Forelimb muscle (tissue), 1 donor: ENCODE measurements around the gene KIAA1755. TPM values are rescaled to one million over a fixed set of nuclear protein-coding genes. Genes with fewer than 3 reads are reported as not detected.

Experiments used
- DNase-seq: peaks from one replicate; pipeline ENCODE4 v3.0.0-alpha.2; 2013; ENCODE audit warnings: low read depth
- polyA plus RNA-seq: library from polyadenylated mRNA; unstranded; fragments of 120-200 nt; gene quantifications from one replicate; pipeline ENCODE4 v1.2.1, GENCODE V29; 2013; ENCODE audit not compliant: insufficient read length

The KIAA1755 gene
- polyA plus RNA-seq, 1 donor: 8.1 TPM

DNA sequence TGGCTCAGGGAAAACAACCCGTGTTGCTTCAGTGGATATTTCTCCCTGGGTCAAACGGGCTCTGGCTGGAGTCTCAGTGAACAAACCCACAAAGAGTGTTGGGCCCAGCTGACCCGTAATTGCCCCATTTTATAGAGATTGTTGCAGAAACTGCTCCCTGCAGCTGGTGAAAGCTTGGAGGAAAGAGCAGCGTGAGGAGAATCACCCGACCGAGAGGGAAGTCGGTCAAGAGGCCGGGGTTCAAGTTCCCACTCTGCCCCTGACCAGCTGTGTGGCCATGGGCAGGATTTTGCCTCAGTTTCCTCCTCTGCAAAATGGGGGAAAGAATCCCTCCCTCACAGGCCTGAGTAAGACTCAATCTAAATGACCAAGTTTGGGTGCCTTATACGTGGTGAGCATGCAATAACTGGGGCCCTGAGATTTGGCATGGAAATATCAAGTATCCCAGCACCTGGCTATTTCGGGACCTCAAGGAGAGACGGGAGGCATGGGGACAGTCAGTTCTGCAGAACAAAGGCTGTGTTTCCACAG, 93.8 kb downstream of the KIAA1755 start:
- no peak for DNase-seq

DNA sequence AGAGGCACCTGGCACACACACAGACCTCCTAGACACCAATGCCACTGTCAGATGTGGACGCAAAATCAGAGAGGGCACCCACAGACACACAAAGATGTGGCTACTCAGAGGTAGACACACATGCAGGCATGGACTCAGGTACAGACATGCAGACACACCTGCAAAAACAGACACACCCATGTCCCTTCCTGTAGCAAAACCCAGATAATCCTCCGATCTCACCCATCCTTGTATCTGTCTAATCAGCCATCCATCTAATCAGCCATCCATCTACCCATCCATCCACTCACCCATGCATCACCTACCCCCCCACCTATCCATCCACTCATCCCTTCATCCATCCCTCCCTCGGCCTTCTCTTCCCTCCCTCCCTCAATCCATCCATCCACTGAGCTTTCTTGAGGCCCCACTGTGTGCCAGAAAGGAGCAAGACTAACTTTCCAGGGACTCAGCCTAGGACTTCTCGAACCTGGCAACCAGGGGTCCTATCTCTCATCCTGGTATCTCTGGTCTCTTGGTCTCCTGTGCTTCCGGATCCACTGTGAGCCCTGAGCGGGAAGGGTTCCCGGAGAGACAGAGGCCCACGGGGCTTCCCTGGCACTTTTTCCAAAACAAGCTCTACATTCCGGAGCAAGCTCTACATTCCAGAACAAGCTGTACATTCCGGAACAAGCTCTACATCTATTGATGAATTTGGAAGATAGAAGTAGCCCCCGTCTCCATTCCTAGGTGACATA, 94.4 kb downstream of the KIAA1755 start:
- no peak for DNase-seq

DNA sequence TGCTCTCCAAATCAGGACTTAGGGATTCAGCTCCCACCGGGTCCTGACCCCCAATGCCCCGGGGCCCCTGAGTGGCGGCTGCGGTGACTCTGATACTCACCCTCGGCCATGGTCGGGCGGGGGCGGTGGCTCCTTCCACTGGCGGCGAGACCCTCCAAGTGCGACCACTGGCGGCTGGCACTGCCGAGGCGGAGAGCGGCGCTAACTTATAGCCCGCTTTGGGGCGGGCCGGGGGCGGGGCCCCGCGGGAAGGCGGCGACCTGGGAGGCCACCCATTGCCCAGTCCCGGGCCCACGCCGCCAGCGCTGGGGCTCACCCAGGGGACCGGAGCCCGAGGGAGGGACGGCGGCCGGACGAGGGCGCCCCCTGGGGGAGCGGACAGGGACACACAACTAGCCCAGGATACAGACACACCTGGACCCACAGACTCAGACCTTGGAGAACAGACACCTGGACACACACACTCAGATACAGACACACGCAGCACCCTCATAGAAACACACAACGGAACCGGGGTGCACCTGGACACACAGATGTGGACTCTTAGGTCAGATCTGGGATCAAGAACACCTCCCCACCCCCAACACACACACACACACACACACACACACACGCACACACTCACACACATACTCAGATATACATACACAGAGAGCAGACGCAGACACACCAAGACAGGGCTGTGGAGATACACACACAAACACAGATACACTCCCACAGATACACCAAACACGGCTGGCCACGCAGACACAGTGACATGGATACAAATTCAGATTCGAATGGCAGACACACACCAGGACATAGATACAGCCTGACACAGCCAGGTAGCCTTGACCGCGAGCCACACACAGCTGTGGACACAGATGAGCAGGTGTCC, 95.2 kb downstream of the KIAA1755 start, which contains the start of gene TGM2:
Gene TGM2, minus strand, starts transcription at position 182 of the 877 bp plus-strand sequence. Its CDS starts 72 bp downstream, at position 110.
- no peak for DNase-seq

DNA sequence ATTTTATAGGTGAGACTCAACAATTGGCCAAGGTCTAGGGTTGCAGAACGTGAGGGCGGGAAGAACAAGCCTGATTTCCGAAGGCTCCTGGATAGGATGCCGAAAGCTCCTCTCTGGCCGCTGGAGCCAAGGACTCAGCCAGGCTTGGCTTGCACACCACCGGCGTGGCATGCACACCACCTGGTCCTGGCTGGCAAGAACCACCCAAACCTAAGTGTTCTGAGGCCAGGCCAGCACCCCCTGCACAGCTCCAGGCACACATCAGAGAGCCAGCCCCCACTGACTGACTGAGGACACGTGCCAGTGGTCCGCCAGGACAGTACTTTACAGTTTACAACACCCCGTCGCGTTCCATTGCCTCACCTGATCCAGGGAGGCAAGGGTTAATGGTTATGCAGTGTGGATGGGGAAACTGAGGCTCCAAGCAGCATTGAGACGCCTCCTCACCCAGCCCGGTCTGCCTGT, 95.9 kb downstream of the KIAA1755 start:
- DNase-seq: no peak

DNA sequence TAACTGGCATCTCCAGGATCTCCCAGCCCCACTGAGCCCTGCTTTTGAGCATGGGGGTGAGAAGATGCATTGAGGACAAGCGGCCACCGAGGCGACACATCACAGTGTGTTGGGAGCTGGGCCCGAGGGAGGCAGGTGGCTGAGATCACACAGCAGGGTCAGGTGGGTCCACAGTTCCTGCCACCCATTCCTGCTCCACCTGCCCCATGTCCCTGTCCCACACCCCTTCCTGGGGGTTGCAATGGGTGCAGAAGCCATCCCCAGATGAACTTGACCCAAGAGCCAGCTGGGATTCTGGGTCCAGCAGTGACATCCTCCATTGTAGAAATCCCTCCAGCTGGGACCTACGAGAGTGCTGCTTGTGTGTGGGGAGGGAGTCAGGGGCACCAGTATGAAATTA, 96.5 kb downstream of the KIAA1755 start:
- DNase-seq: no peak

DNA sequence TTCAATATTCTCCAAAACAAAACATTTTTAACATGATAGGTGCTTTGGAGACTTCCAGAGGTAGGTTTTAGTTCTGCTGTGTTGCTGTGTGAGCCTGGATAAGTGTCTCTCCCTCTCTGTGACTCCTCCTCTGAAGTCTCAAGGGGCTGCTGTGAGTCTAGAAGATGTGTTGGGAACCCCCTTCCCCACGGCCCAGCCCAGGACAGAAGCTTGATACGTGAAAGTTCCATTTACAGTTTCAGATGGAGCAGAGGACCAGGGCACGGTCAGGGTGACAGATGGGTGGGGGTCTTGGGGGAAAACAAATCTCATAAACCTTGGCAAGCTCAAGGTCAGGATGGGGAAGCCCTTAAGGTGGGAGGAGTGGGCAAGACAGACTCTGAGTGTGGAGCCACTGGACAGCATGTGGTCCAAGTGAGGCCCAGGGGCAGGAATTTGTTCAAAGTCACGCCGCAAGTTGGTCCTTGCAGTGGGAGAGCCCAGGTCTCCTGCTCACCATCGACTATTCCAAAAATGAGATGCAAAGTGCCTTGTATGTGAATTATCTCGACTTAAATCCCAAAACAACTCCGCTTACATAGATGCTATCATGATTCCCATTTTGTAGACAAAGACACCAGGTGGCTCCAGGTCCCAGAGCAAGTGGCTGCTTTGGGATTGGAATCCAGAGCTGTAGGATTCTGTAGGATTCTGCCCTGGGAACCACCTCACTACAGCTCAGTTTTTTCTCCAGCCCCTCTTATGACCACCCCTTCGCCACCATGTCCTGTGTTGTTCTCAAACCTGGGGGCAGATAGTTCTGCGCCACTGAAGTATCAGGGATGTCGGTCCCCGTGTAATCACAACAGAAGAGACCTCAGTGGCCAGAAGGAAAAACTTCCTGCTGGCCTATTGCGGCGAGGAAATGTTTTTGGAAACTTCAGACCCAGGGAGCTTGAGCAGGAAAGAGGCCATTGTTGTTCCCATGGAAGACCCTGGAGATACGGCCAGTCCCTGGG, 97.4 kb downstream of the KIAA1755 start:
- no peak for DNase-seq

DNA sequence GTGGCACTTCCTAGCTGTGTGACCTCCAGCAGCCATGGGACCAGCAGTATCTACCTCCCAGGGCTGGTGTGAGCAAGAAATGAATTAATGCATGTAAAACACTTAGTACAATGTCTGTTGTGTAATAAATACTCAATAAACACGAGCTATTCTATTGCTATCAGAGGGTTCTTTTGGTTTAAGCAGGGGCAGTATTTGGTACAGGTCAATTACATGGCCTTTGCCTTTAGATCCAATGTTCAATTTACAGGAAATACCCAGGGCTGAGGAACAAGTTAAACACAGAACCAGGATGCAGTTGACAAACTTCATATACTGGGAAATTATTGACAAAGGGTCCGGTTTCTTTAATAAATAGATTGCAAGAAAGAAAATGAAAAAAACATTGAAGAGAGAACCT, 98.4 kb downstream of the KIAA1755 start:
- DNase-seq: no peak

DNA sequence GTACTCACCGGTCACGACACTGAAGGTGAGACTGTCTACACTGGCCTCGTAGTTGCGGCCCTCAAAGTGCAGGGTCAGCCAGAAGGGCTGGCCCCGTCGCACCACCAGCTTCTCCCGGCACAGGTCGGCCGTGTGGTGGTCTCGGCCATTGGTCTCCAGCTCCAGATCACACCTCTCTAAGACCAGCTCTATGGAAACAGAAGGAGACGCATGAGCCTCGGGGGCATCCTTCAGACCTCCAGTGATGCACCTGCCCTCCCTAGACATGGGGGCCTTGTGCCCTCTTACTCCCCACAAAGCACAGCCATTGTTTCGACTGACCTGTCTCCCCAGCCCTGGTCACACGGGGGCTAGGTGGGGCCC, 99.1 kb downstream of the KIAA1755 start:
- DNase-seq: no peak

Other genes starting within 250 kb of the KIAA1755 start
- gene TTI1, start 227.3 kb downstream of the KIAA1755 start, polyA plus RNA-seq: 16.8 TPM
- gene RPRD1B, start 227.0 kb downstream of the KIAA1755 start, polyA plus RNA-seq: 25.3 TPM
- gene TGM2, start 95.5 kb downstream of the KIAA1755 start, polyA plus RNA-seq: 13.8 TPM
- gene BPI, start 43.4 kb upstream of the KIAA1755 start, polyA plus RNA-seq: 0.66 TPM
- not detected for gene LBP, start 85.7 kb upstream of the KIAA1755 start, polyA plus RNA-seq
- 35.5 TPM for gene SNHG17, start 174.6 kb upstream of the KIAA1755 start, polyA plus RNA-seq
- 20.0 TPM for gene RALGAPB, start 212.1 kb upstream of the KIAA1755 start, polyA plus RNA-seq